Activated CD8-positive, alpha-beta memory T cell treated with anti-CD3 and anti-CD28 coated beads, Interleukin-2, amount 10 ng/mL, durations not matched to agents 7 days and 5 days (primary cell): ENCODE data around the gene MYBPHL. TPM values are rescaled to one million over a fixed set of nuclear protein-coding genes. Genes with fewer than 3 reads are reported as not detected.

Experiments
- ATAC-seq: fragments of 150-1000 bp; cut with Tn5 transposase; one replicate; pipeline ENCODE4 v1.10.0; 2021; ENCODE audit warnings: moderate library complexity
- CTCF ChIA-PET: fragments of 350-600 bp; sonication (Branson Sonifier 250); formaldehyde crosslinking; loops from one replicate; lab custom pipeline; 2021; ENCODE audit warnings: antibody characterized with exemption; lab: Charles Lee
- DNase-seq: peaks from one replicate; pipeline ENCODE4 v3.0.0-alpha.2; 2020
- H3K27ac Mint-ChIP-seq: one replicate; pipeline ENCODE4 v1.8.0; 2021; ENCODE audit warnings: mild to moderate bottlenecking, mixed read lengths
- H3K27me3 Mint-ChIP-seq: one replicate; pipeline ENCODE4 v1.8.0; 2021; ENCODE audit warnings: mixed read lengths
- H3K36me3 Mint-ChIP-seq: one replicate; pipeline ENCODE4 v1.8.0; 2021; ENCODE audit warnings: mild to moderate bottlenecking, mixed read lengths
- H3K4me1 Mint-ChIP-seq: one replicate; pipeline ENCODE4 v1.8.0; 2021; ENCODE audit warnings: mixed read lengths
- H3K4me3 Mint-ChIP-seq: one replicate; pipeline ENCODE4 v1.8.0; 2021; ENCODE audit warnings: mild to moderate bottlenecking, moderate library complexity, mixed read lengths
- H3K9me3 Mint-ChIP-seq: one replicate; pipeline ENCODE4 v1.8.0; 2022; ENCODE audit warnings: low read depth, mixed read lengths
- total RNA-seq, 2 experiments: library from RNA; stranded (reverse); gene quantifications; one replicate each; pipeline ENCODE4 v1.2.3, GENCODE V29; 2021

The MYBPHL gene, protein sequence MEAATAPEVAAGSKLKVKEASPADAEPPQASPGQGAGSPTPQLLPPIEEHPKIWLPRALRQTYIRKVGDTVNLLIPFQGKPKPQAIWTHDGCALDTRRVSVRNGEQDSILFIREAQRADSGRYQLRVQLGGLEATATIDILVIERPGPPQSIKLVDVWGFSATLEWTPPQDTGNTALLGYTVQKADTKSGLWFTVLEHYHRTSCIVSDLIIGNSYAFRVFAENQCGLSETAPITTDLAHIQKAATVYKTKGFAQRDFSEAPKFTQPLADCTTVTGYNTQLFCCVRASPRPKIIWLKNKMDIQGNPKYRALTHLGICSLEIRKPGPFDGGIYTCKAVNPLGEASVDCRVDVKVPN
- not detected for total RNA-seq

DNA sequence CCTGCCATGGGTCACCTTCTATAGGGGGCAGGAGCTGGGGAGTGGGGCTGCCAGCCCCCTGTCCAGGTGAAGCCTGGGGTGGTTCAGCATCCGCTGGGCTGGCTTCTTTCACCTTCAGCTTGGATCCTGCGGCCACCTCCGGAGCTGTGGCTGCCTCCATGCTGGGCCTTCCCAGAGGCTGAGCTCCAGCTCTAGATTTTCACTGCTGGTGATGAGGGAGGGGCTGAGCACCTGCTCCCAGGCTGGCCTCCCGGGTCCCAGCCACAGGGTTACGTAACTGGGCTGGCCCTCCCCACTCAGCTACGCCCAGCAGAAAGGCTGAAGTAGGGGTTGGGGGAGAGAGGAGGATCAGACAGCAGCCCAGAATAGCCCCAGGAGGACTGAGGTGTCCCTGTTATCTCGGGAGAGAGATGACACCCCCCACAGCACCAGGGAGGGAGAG lies at the start of gene MYBPHL:
Gene MYBPHL (minus strand): TSS at position 180 of the 442 bp plus-strand sequence. CDS start 20 bp downstream, at position 160.
- no peak within 1 kb of the TSS for H3K27ac Mint-ChIP-seq
- peaks cover 9% of the 10 kb centered on the region for H3K27me3 Mint-ChIP-seq
- DNase-seq (no peak), ATAC-seq (no peak)
- CTCF ChIA-PET, result interaction anchor here (0.9 kb wide), 1 partner anchor 10 kb away, joined by 3 read pairs; no protein-coding TSS in a partner anchor
- H3K9me3 Mint-ChIP-seq, result no peaks in the 10 kb centered on the region
- H3K4me3 Mint-ChIP-seq, result no peak within 1 kb of the TSS
- H3K4me1 Mint-ChIP-seq, result no peaks in the 10 kb centered on the region
- no peaks in the 10 kb centered on the region for H3K36me3 Mint-ChIP-seq

DNA sequence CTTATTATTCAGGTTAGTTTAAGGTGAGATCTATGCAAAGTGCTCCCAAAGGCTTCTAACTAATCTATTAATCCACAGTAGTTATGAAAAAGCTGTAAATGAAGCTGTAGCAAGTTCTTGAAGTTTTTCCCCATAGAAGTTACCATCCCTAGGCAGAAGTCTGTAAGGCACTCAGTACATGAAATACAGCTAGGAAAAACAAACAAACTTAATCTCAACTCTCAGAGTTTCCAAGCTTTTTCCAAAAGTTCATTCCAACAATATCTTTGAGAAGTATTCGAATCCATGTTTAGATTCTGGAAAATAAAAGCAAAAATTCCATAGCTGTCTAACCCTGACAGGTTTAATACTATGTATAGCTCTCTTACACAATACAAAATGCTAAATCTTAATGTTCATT lies 49.7 kb upstream of the MYBPHL start:
- DNase-seq, result no peak
- peaks cover 15% of the 10 kb centered on the region for H3K4me1 Mint-ChIP-seq
- no peak overlapping the region for H3K4me3 Mint-ChIP-seq
- ATAC-seq, result no peak
- peaks cover 30% of the 10 kb centered on the region for H3K27me3 Mint-ChIP-seq
- H3K27ac Mint-ChIP-seq, result no peak overlapping the region
- H3K36me3 Mint-ChIP-seq, result no peaks in the 10 kb centered on the region
- CTCF ChIA-PET, result interaction anchor here (1.3 kb wide), 2 partner anchors 9 to 80 kb away, joined by 3 to 4 read pairs; no protein-coding TSS in a partner anchor
- H3K9me3 Mint-ChIP-seq, result no peaks in the 10 kb centered on the region

DNA sequence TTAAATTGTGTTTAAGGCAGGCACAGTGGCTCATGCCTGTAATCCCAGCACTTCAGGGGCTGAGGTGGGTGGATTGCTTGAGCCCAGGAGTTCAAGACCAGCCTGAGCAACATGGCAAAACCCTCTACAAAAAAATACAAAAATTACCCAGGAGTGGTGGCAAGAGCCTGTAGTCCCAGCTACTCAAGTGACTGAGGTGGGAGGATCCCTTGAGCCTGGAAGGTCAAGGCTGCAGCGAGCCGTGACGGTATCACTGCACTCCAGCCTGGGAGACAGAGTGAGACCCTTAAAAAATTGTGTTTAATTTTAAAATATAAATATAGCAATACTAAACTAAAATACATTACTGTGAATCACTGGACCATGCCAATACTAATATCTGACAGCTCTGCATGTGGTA lies 48.1 kb upstream of the MYBPHL start:
- no peak for ATAC-seq
- H3K9me3 Mint-ChIP-seq, result no peaks in the 10 kb centered on the region
- no peak overlapping the region for H3K27ac Mint-ChIP-seq
- H3K4me1 Mint-ChIP-seq, result peaks cover 15% of the 10 kb centered on the region
- no peak overlapping the region for H3K4me3 Mint-ChIP-seq
- H3K36me3 Mint-ChIP-seq, result no peaks in the 10 kb centered on the region
- DNase-seq, result no peak
- CTCF ChIA-PET, result no interaction called here
- H3K27me3 Mint-ChIP-seq, result peaks cover 21% of the 10 kb centered on the region

DNA sequence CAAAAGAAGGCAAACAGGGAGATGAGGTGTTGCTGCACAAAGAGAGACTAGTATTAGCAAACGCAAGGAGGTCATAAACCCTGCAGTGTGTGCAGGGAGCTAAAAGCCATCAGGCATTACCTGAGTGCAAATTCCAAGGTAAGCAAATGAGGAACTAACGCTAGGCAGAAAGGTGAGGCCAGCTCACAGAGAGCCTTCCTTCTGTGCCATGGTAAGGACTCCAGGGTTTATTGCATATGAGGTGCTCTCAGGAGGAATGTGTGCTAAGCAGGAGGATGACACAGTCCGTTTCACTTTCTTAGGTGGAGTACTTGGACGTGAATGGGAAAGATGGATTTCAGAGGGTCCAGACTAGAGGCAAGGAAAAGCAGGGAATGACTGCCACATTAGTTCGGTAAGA lies 44.6 kb upstream of the MYBPHL start:
- DNase-seq (no peak), ATAC-seq (no peak)
- Mint-ChIP-seq H3K27me3 (peaks cover 9% of the 10 kb centered on the region), H3K27ac (no peak overlapping the region), H3K4me3 (no peak overlapping the region), H3K36me3 (no peaks in the 10 kb centered on the region), H3K9me3 (no peaks in the 10 kb centered on the region), H3K4me1 (peaks cover 28% of the 10 kb centered on the region)
- CTCF ChIA-PET, result interaction anchor here (1.5 kb wide), 1 partner anchor 47 kb away, joined by 3 read pairs; the partner anchor contains the start of gene SORT1

DNA sequence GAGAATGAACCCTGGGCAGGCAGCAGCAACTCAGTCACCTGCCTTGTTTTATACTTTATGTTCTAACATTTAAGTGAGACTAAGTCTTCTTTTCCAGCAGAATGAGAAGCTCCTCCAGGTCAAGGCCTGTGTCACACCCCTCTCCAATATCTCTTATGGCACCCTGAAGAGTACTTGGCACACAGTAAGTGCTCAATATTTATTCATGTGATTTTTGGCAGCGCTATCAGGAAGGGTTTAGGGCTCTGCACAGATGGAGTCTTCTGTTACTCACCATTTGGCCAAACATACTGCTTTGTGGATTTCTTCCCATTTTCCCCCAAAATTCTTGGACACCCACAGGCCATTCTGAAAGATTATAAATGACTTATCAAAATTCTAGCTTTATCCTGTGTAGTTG lies 43.8 kb upstream of the MYBPHL start:
- Mint-ChIP-seq H3K36me3 (no peaks in the 10 kb centered on the region), H3K27ac (no peak overlapping the region), H3K9me3 (no peaks in the 10 kb centered on the region), H3K27me3 (peaks cover 9% of the 10 kb centered on the region), H3K4me3 (no peak overlapping the region), H3K4me1 (peaks cover 28% of the 10 kb centered on the region)
- DNase-seq (no peak), ATAC-seq (no peak)
- CTCF ChIA-PET, result no interaction called here

DNA sequence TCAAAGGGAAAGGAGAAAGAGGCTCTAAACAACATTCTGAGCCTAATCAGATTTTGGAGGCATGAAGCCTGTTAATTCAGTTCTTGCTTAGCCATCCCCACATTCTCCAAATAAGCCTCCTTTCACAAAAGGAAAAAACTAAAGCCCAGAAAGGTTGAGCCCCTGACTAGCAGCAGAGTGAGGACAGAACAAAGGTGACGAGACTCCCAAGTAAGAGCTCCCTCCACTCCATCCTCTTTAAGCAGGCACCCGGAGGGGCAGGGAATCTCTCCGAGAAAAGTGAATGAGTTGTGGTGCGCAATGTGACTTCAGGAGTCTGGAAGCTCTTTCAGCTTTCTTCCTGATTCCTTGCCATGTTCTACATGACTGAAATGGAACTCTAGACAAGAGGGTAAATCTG lies 43.4 kb upstream of the MYBPHL start:
- Mint-ChIP-seq H3K27me3 (peaks cover 9% of the 10 kb centered on the region), H3K4me1 (peaks cover 28% of the 10 kb centered on the region), H3K9me3 (no peaks in the 10 kb centered on the region), H3K4me3 (no peak overlapping the region), H3K36me3 (no peaks in the 10 kb centered on the region), H3K27ac (no peak overlapping the region)
- DNase-seq (no peak), ATAC-seq (no peak)
- CTCF ChIA-PET, result no interaction called here

DNA sequence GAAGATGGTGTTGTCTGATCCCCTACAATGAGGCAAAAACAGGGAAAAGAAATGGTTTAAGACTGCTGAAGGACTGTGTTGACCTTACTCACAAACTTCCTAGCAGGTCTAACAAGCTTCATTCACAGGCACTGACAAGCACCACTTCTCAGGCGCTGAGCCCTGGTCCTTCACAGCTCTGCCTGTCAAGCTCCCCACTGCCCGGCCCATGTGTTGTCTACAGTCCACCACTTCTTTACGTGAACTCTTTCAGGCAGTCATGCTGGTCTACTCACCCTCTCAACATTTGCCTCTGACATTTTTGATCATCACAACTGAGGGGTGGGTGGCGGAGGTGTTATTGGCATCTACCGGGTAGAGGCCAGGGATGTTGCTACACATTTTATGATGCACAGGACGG lies 40.7 kb upstream of the MYBPHL start:
- DNase-seq (no peak), ATAC-seq (no peak)
- Mint-ChIP-seq H3K27me3 (peaks cover 3% of the 10 kb centered on the region), H3K9me3 (no peaks in the 10 kb centered on the region), H3K4me3 (no peak overlapping the region), H3K4me1 (peaks cover 18% of the 10 kb centered on the region), H3K27ac (no peak overlapping the region), H3K36me3 (no peaks in the 10 kb centered on the region)
- CTCF ChIA-PET, result interaction anchor here (1.2 kb wide), 1 partner anchor 9 kb away, joined by 4 read pairs; no protein-coding TSS in a partner anchor

DNA sequence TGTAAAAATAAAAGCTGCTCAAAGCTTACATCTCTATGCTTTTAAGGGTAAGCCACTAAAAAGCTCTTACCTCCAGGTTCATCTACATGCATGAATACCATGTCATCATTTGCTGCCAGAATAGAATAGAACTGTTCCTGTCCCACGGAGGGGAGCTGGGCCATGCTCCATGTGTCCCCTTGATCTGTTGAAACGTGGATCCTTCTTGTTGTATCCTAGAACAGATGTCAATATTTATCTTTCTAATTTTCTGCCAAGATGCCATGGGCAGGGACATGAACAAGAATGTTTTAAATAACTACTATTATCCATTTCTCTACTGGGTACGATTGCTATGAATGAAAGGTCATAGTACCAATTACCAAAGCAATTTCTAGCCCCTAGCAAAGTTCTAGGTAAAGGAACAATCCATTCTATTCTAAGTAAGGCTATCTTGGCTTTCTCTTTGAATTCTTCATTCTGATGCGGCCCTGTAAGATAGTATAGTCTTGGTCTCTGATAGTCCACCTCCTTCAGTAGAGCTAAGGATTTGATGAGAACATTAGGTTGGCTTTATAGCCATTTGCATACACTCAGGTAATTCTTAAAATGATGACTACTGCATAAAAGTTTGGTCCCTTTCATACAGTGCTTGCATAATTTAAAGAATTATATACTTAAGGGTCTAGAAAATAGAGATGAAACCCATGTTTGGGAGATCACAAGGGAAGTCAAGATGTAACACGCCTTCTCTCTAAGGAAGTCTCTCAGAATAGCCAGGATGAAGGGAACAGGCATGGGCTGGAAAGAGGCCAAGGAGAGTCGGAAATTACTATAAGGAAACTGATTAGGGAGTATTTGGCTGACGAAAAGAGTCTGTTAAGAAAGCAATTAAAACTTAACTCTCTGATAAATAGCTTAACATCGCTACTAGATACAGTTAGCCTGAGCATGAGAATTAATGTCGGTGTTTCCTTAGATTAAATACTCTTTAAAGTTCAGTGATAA lies 35.4 kb upstream of the MYBPHL start:
- Mint-ChIP-seq H3K9me3 (no peaks in the 10 kb centered on the region), H3K27ac (no peak overlapping the region)
- ATAC-seq, result no peak

DNA sequence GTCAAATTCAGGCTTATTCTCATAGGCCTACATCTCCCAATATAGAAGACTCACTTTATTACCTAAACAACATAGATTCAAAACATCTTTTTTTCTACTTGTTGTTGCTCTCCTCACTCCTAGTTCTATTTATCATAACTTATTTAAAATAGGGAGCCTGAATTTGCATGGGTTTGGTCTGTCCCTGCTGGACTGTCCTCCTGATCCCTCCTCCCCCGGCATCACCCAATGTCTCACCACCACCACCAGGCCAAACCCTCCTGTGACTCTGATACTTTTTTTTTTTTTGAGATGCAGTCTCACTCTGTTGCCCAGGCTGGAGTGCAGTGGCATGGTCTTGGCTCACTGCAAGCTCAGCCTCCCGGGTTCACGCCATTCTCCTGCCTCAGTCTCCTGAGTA lies 31.8 kb upstream of the MYBPHL start:
- CTCF ChIA-PET, result no interaction called here

More for the DNA sequence above, 35.4 kb upstream of the MYBPHL start:
- DNase-seq, result no peak
- H3K4me1 Mint-ChIP-seq, result peaks cover 4% of the 10 kb centered on the region
- H3K27me3 Mint-ChIP-seq, result no peaks in the 10 kb centered on the region
- CTCF ChIA-PET, result interaction anchor here (1.3 kb wide), 2 partner anchors 19 to 65 kb away, joined by 3 read pairs; no protein-coding TSS in a partner anchor
- no peaks in the 10 kb centered on the region for H3K36me3 Mint-ChIP-seq
- H3K4me3 Mint-ChIP-seq, result no peak overlapping the region

DNA sequence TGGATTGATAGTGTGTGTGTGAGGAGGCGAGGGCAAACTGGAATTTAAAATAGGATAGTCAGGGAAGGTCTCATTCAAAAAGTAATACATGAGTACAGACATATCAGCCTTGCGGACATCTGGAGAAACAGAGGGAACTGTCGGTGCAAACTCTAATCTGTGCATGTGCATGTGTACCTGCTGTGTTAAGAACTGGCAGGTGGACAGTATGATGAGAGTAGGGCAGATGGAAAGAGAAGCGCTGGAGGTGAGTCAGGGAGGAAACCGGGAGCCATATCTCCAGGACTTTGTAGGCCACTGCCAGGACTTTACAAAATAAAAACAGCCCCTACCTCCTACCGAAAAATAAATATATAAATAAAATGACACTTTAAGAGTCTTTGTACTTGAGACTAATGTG lies 31.3 kb upstream of the MYBPHL start:
- ATAC-seq (no peak), DNase-seq (no peak)
- CTCF ChIA-PET, result no interaction called here
- Mint-ChIP-seq H3K9me3 (peaks cover 2% of the 10 kb centered on the region), H3K27ac (no peak overlapping the region), H3K36me3 (peaks cover 4% of the 10 kb centered on the region), H3K4me1 (no peaks in the 10 kb centered on the region), H3K27me3 (no peaks in the 10 kb centered on the region), H3K4me3 (no peak overlapping the region)

More for the DNA sequence above, 31.8 kb upstream of the MYBPHL start:
- no peaks in the 10 kb centered on the region for H3K36me3 Mint-ChIP-seq
- H3K4me1 Mint-ChIP-seq, result no peaks in the 10 kb centered on the region
- no peaks in the 10 kb centered on the region for H3K27me3 Mint-ChIP-seq
- H3K4me3 Mint-ChIP-seq, result no peak overlapping the region
- no peaks in the 10 kb centered on the region for H3K9me3 Mint-ChIP-seq
- DNase-seq, result no peak
- no peak for ATAC-seq
- H3K27ac Mint-ChIP-seq, result no peak overlapping the region

DNA sequence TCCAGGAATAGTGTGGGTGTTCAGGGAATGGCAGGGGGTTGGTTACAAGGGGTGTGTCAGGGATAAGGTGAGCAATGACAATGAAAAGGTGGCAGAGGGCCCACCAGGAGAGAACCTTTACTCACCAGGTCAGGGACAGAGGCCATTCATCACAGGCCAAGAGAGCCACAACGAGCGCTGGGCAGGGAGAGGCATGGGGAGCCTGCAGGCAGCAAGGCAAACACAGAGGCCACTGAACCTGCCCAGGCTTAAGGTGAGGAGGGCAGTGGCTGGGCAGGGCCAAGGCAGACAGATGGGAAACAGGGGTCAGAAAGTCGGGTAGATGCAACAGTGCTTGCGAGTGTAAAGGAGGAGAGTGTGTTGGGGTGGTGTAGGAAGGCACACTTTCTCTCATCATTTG lies 28.3 kb upstream of the MYBPHL start:
- Mint-ChIP-seq H3K27me3 (peaks cover 11% of the 10 kb centered on the region), H3K4me3 (no peak overlapping the region), H3K36me3 (peaks cover 15% of the 10 kb centered on the region), H3K27ac (no peak overlapping the region), H3K4me1 (no peaks in the 10 kb centered on the region), H3K9me3 (peaks cover 13% of the 10 kb centered on the region)
- no peak for ATAC-seq
- no peak for DNase-seq
- CTCF ChIA-PET, result interaction anchor here (1.1 kb wide), 1 partner anchor 19 kb away, joined by 4 read pairs; no protein-coding TSS in a partner anchor

DNA sequence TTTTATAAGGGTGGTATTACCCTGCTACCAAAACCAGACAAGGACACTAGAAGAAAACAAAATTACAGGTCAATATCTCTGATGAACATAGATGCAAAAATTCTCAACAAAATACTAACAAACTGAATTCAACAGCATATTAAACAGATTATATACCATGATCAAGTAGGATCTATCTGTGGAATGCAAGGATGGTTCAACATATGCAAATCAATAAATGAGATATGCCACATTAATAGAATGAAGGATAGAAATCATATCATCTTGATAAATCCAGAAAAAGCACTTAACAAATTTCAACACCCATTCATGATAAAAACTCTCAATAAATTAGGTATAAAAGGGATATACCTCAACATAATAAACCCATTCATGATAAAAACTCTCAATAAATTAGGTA lies 24.3 kb upstream of the MYBPHL start:
- Mint-ChIP-seq H3K9me3 (peaks cover 13% of the 10 kb centered on the region), H3K27me3 (peaks cover 11% of the 10 kb centered on the region), H3K36me3 (peaks cover 18% of the 10 kb centered on the region), H3K4me3 (no peak overlapping the region), H3K27ac (no peak overlapping the region), H3K4me1 (no peaks in the 10 kb centered on the region)
- CTCF ChIA-PET, result no interaction called here
- DNase-seq (no peak), ATAC-seq (no peak)

DNA sequence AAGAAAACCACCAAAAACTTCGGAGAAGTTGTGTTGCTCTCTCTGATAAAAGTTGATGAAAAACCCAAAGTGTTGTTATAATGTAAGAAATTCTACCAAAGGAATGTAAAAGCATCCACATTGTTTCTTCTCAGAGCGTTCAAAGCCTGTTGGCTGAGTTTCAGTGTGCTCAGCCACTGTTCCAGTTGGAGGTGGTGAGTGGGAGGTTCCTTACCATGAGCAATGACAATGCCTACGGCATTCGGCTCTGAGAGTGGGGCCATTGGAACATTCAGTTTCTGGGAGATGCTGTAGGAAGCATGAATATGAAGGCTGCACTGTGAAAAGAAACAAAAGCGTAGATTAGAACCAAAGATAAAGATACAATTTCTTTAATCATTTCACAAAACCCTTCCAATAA lies 20.5 kb upstream of the MYBPHL start:
- Mint-ChIP-seq H3K4me3 (no peak overlapping the region), H3K9me3 (peaks cover 10% of the 10 kb centered on the region), H3K36me3 (peaks cover 12% of the 10 kb centered on the region), H3K27me3 (peaks cover 13% of the 10 kb centered on the region), H3K4me1 (peaks cover 1% of the 10 kb centered on the region), H3K27ac (no peak overlapping the region)
- ATAC-seq (no peak), DNase-seq (no peak)
- CTCF ChIA-PET, result no interaction called here
